ENCODE data around the gene LMAN2L.

- TF ChIP-seq CTCF (conservative IDR thresholded peaks at IDR 0.05) (peak; percentile 49; the same call in 1 of the 2 replicates), EZH2 (IDR thresholded peaks at IDR 0.05; ENCODE audit: low read depth) (no peak)
Measured at GRCh38 chr2:96771796-96772618, 32.1 kb upstream of the LMAN2L start.
